Liver (tissue), 9 donors: ENCODE data around the gene RBCK1. TPM values are rescaled to one million over a fixed set of nuclear protein-coding genes. Genes with fewer than 3 reads are reported as not detected.

ENCODE experiments used
- DNase-seq: peaks from one replicate; pipeline ENCODE4 v3.0.0-alpha.2; 2017; ENCODE audit warnings: low spot score
- H3K27ac ChIP-seq, 2 donors: one replicate each; pipeline ENCODE4 v1.7.0; 2013; ENCODE audit warnings: inconsistent platforms in 2 of 2, low read length in 2 of 2, control low read depth in 1 of 2, low read depth in 1 of 2, mild to moderate bottlenecking in 1 of 2
- H3K27me3 ChIP-seq, 4 donors: one replicate each; pipeline versions ENCODE4 v1.6.1 to v1.7.0; 2013; ENCODE audit warnings: low read length in 3 of 4, inconsistent platforms in 1 of 4, mild to moderate bottlenecking in 1 of 4, moderate library complexity in 1 of 4; ENCODE audit not compliant: control insufficient read depth in 4 of 4, insufficient read depth in 4 of 4
- H3K36me3 ChIP-seq, 4 donors: one replicate each; pipeline versions ENCODE4 v1.6.1 to v1.7.0; 2013; ENCODE audit warnings: low read length in 3 of 4, mild to moderate bottlenecking in 3 of 4, low read depth in 1 of 4, moderate library complexity in 1 of 4; ENCODE audit not compliant: control insufficient read depth in 4 of 4, insufficient read depth in 3 of 4
- H3K4me1 ChIP-seq, 4 donors: one replicate each; pipeline versions ENCODE4 v1.6.1 to v1.7.0; 2013; ENCODE audit warnings: low read length in 3 of 4, mild to moderate bottlenecking in 3 of 4, moderate library complexity in 1 of 4; ENCODE audit not compliant: control insufficient read depth in 4 of 4, insufficient read depth in 4 of 4
- H3K4me3 ChIP-seq, 3 donors: one replicate each; pipeline versions ENCODE4 v1.6.1 to v1.7.0; 2013; ENCODE audit warnings: low read length in 3 of 3, control low read depth in 1 of 3, low read depth in 1 of 3, mild to moderate bottlenecking in 1 of 3
- H3K9ac ChIP-seq, 2 donors: one replicate each; pipeline ENCODE4 v1.7.0; 2013; ENCODE audit warnings: low read length in 2 of 2, mild to moderate bottlenecking in 2 of 2, moderate library complexity in 2 of 2, control low read depth in 1 of 2, low read depth in 1 of 2
- H3K9me3 ChIP-seq, 4 donors: one replicate each; pipeline versions ENCODE4 v1.6.1 to v1.7.0; 2013; ENCODE audit warnings: low read length in 3 of 4; ENCODE audit not compliant: control insufficient read depth in 4 of 4
- EGR1 ChIP-seq, 2 donors: IDR thresholded peaks; 2 replicates each; pipeline ENCODE4 v1.6.1; 2016 to 2018; ENCODE audit warnings: antibody characterized with exemption in 2 of 2, low read depth in 2 of 2
- FOXA1 ChIP-seq: IDR thresholded peaks from 2 replicates; pipeline ENCODE4 v1.6.1; 2016; ENCODE audit warnings: antibody characterized with exemption
- FOXA2 ChIP-seq: IDR thresholded peaks from 2 replicates; pipeline ENCODE4 v1.6.1; 2016; ENCODE audit warnings: antibody characterized with exemption
- GABPA ChIP-seq, 2 donors: IDR thresholded peaks in 1 of 2; conservative IDR thresholded peaks in 1 of 2; 2 replicates each; pipeline ENCODE4 v1.6.1; 2016; ENCODE audit warnings: antibody characterized with exemption in 2 of 2, mild to moderate bottlenecking in 1 of 2, moderate library complexity in 1 of 2
- HNF4A ChIP-seq, 2 donors: conservative IDR thresholded peaks; 2 replicates each; pipeline ENCODE4 v1.6.1; 2016; ENCODE audit warnings: antibody characterized with exemption in 2 of 2, mild to moderate bottlenecking in 2 of 2
- HNF4G ChIP-seq: IDR thresholded peaks from 2 replicates; pipeline ENCODE4 v1.6.1; 2016; ENCODE audit warnings: antibody characterized with exemption
- JUND ChIP-seq, 2 donors: IDR thresholded peaks; 2 replicates each; pipeline ENCODE4 v1.6.1; 2016; ENCODE audit warnings: antibody characterized with exemption in 2 of 2
- NR2F2 ChIP-seq: IDR thresholded peaks from 2 replicates; pipeline ENCODE4 v1.6.1; 2016; ENCODE audit warnings: antibody characterized with exemption
- RAD21 ChIP-seq, 2 donors: IDR thresholded peaks; 2 replicates each; pipeline ENCODE4 v1.6.1; 2016; ENCODE audit warnings: antibody characterized with exemption in 2 of 2, mild to moderate bottlenecking in 2 of 2
- RXRA ChIP-seq, 2 donors: IDR thresholded peaks; 2 replicates each; pipeline ENCODE4 v1.6.1; 2017 to 2018; ENCODE audit warnings: antibody characterized with exemption in 2 of 2, mild to moderate bottlenecking in 1 of 2
- SP1 ChIP-seq: IDR thresholded peaks from 2 replicates; pipeline ENCODE4 v1.6.1; 2018; ENCODE audit warnings: antibody characterized with exemption, mild to moderate bottlenecking
- YY1 ChIP-seq: IDR thresholded peaks from 2 replicates; pipeline ENCODE4 v1.6.1; 2016; ENCODE audit warnings: antibody characterized with exemption, mild to moderate bottlenecking
- WGBS: extraction: QIAGEN DNeasy Blood & Tissue Kit; methylation state at CpG from one replicate; pipeline ENCODE4 v1.1.7; 2013; 5-methylcytosine and 5-hydroxymethylcytosine counted together
- polyA plus RNA-seq, 2 donors: library from polyadenylated mRNA; stranded (reverse) in 1 of 2; unstranded in 1 of 2; fragments of 200-250 nt in 1 of 2; fragments of >200 nt in 1 of 2; fragmentation: Nextera tagmentation in 1 of 2; extraction: Ambion mirVana in 1 of 2; gene quantifications; one replicate each; pipeline versions ENCODE4 v1.2.1 to v1.2.3, GENCODE V29; 2013 to 2015
- total RNA-seq, 2 donors: library from RNA; depleted of rRNA; stranded (reverse); fragments of >200 nt; gene quantifications; one replicate each; pipeline ENCODE4 v1.2.3, GENCODE V29; 2014
- TF ChIP-seq, protein P1 (sequence below): fragments of 150-350 bp; IDR thresholded peaks from 2 replicates; pipeline ENCODE4 v1.5.1; 2017; ENCODE audit warnings: improper control_type of control experiment, low read depth, low read length; ENCODE audit not compliant: missing input control
- TF ChIP-seq, protein P2 (sequence below): IDR thresholded peaks from 2 replicates; pipeline ENCODE4 v1.6.1; 2016; ENCODE audit warnings: antibody characterized with exemption, mild to moderate bottlenecking
- TF ChIP-seq, protein P3 (sequence below): IDR thresholded peaks from 2 replicates; pipeline ENCODE4 v1.6.1; 2016; ENCODE audit warnings: antibody characterized with exemption
- TF ChIP-seq, protein P4 (sequence below): IDR thresholded peaks from 2 replicates; pipeline ENCODE4 v1.6.1; 2016; ENCODE audit warnings: antibody characterized with exemption
- TF ChIP-seq, protein P5 (sequence below): IDR thresholded peaks from 2 replicates; pipeline ENCODE4 v1.6.1; 2016; ENCODE audit warnings: antibody characterized with exemption
- donor health status: healthy.
- donor health status: healthy.
- donor health status: healthy.
- donor health status: healthy.
- donor health status: healthy.

Gene RBCK1
- total and polyA plus RNA-seq, 4 donors = 18.0 to 62.6 (median 54.8) TPM

DNA sequence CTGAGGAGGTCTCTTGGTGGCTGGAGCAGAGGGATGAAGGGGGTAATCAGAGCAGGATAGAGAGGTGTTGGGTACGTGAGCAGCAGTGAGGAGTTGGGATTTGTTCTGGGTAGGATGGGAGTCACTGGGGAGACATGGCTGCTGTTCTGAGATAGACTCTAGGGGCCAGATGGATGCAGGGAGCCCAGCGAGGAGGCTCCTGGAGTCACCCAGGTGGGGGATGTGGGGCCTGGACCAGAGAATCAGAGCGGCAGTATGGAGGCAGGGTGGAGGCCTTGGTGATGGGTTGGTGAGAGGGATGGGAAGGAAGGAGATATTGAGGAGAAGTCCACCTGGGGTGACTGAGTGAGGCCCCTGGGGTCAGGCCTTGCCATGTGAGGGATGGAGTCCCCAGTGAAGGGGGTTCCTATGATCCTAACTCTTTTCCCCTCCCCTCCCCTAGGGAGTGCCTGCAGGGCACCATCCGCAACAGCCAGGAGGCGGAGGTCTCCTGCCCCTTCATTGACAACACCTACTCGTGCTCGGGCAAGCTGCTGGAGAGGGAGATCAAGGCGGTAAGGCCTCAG is 13.7 kb downstream of the RBCK1 start:
- Histone ChIP-seq H3K36me3 (peaks cover 10 to 37% (median 19%) of the 10 kb centered on the region in 4 donors), H3K9ac (no peak overlapping the region), H3K4me1 (peaks cover 6 to 29% (median 16%) of the 10 kb centered on the region in 4 donors), H3K9me3 (no peaks in the 10 kb centered on the region), H3K27me3 (no peaks in the 10 kb centered on the region), H3K4me3 (no peak overlapping the region), H3K27ac (no peak overlapping the region)
- TF ChIP-seq, protein P1, sequence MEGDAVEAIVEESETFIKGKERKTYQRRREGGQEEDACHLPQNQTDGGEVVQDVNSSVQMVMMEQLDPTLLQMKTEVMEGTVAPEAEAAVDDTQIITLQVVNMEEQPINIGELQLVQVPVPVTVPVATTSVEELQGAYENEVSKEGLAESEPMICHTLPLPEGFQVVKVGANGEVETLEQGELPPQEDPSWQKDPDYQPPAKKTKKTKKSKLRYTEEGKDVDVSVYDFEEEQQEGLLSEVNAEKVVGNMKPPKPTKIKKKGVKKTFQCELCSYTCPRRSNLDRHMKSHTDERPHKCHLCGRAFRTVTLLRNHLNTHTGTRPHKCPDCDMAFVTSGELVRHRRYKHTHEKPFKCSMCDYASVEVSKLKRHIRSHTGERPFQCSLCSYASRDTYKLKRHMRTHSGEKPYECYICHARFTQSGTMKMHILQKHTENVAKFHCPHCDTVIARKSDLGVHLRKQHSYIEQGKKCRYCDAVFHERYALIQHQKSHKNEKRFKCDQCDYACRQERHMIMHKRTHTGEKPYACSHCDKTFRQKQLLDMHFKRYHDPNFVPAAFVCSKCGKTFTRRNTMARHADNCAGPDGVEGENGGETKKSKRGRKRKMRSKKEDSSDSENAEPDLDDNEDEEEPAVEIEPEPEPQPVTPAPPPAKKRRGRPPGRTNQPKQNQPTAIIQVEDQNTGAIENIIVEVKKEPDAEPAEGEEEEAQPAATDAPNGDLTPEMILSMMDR = no peak
- TF ChIP-seq RXRA (IDR thresholded peaks at IDR 0.05) (no peak), FOXA2 (no peak), RAD21 (IDR thresholded peaks at IDR 0.05) (no peak), NR2F2 (no peak), GABPA (IDR thresholded peaks at IDR 0.05 in 1 of 2, conservative IDR thresholded peaks at IDR 0.05 in 1 of 2) (no peak), YY1 (no peak), HNF4G (no peak), JUND (IDR thresholded peaks at IDR 0.05) (no peak), FOXA1 (no peak)
- TF ChIP-seq, protein P2, sequence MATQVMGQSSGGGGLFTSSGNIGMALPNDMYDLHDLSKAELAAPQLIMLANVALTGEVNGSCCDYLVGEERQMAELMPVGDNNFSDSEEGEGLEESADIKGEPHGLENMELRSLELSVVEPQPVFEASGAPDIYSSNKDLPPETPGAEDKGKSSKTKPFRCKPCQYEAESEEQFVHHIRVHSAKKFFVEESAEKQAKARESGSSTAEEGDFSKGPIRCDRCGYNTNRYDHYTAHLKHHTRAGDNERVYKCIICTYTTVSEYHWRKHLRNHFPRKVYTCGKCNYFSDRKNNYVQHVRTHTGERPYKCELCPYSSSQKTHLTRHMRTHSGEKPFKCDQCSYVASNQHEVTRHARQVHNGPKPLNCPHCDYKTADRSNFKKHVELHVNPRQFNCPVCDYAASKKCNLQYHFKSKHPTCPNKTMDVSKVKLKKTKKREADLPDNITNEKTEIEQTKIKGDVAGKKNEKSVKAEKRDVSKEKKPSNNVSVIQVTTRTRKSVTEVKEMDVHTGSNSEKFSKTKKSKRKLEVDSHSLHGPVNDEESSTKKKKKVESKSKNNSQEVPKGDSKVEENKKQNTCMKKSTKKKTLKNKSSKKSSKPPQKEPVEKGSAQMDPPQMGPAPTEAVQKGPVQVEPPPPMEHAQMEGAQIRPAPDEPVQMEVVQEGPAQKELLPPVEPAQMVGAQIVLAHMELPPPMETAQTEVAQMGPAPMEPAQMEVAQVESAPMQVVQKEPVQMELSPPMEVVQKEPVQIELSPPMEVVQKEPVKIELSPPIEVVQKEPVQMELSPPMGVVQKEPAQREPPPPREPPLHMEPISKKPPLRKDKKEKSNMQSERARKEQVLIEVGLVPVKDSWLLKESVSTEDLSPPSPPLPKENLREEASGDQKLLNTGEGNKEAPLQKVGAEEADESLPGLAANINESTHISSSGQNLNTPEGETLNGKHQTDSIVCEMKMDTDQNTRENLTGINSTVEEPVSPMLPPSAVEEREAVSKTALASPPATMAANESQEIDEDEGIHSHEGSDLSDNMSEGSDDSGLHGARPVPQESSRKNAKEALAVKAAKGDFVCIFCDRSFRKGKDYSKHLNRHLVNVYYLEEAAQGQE = no peak
- TF ChIP-seq, protein P3, sequence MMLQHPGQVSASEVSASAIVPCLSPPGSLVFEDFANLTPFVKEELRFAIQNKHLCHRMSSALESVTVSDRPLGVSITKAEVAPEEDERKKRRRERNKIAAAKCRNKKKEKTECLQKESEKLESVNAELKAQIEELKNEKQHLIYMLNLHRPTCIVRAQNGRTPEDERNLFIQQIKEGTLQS = no peak
- TF ChIP-seq, protein P4, sequence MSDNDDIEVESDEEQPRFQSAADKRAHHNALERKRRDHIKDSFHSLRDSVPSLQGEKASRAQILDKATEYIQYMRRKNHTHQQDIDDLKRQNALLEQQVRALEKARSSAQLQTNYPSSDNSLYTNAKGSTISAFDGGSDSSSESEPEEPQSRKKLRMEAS = no peak
- no peak for DNase-seq
- WGBS = 97% methylated on average over 8 of the region's 8 CpGs

DNA sequence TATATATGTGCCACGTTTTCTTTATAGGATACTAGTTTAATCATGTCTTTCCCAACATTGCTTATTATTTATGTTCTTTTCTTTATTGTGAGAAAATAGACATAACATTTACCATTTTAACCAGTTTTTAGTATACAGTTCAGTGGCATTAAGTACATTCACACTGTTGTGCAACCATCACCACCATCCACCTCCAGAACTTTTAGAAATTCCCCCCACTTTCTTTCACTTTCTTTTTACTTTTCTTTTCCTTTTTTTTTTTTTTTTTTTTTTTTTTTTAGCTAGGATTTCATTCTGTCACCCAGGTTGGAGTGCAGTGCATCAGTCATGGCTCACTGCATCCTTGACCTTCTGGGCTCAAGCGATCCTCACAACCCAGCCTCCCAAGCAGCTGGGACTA is 18.5 kb downstream of the RBCK1 start:
- no peaks in the 10 kb centered on the region for H3K27me3 ChIP-seq
- no peak for DNase-seq

More for the DNA sequence above, 18.5 kb downstream of the RBCK1 start:
- H3K9me3 ChIP-seq = no peaks in the 10 kb centered on the region
- H3K36me3 ChIP-seq = peaks cover 8 to 55% (median 30%) of the 10 kb centered on the region in 4 donors
- no peak overlapping the region for H3K4me3 ChIP-seq
- H3K4me1 ChIP-seq = peaks cover 6 to 30% (median 20%) of the 10 kb centered on the region in 4 donors
- H3K27ac ChIP-seq = no peak overlapping the region
- TF ChIP-seq RAD21 (IDR thresholded peaks at IDR 0.05) = no peak
- TF ChIP-seq, protein P3 = no peak
- TF ChIP-seq HNF4G = no peak
- no peak for TF ChIP-seq NR2F2
- no peak for TF ChIP-seq YY1
- TF ChIP-seq, protein P5, sequence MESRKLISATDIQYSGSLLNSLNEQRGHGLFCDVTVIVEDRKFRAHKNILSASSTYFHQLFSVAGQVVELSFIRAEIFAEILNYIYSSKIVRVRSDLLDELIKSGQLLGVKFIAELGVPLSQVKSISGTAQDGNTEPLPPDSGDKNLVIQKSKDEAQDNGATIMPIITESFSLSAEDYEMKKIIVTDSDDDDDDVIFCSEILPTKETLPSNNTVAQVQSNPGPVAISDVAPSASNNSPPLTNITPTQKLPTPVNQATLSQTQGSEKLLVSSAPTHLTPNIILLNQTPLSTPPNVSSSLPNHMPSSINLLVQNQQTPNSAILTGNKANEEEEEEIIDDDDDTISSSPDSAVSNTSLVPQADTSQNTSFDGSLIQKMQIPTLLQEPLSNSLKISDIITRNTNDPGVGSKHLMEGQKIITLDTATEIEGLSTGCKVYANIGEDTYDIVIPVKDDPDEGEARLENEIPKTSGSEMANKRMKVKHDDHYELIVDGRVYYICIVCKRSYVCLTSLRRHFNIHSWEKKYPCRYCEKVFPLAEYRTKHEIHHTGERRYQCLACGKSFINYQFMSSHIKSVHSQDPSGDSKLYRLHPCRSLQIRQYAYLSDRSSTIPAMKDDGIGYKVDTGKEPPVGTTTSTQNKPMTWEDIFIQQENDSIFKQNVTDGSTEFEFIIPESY = no peak
- no peak for TF ChIP-seq HNF4A (conservative IDR thresholded peaks at IDR 0.05)
- no peak for TF ChIP-seq SP1
- TF ChIP-seq EGR1 (IDR thresholded peaks at IDR 0.05; ENCODE audit: low read depth in 2 of 2) = no peak
- no peak for TF ChIP-seq JUND (IDR thresholded peaks at IDR 0.05)
- H3K9ac ChIP-seq = no peak overlapping the region
- WGBS = 98% methylated on average over 2 of the region's 2 CpGs
